Esophagus muscularis mucosa (tissue), 3 donors: ENCODE measurements around the gene IQCM.

Source experiments
- CTCF ChIP-seq, 3 experiments: fragments of 200-600 bp in 2 of 3; fragments of 450-650 bp in 1 of 3; sonication (generic) in 2 of 3; IDR thresholded peaks; one replicate each; pipeline ENCODE4 v1.5.1; 2017 to 2019; ENCODE audit warnings: antibody characterized with exemption in 3 of 3, mild to moderate bottlenecking in 2 of 3, moderate library complexity in 1 of 3
- POLR2A ChIP-seq: fragments of 450-650 bp; IDR thresholded peaks from one replicate; pipeline ENCODE4 v1.6.1; 2017; ENCODE audit warnings: antibody characterized with exemption, moderate library complexity, mild to moderate bottlenecking, low read depth
- POLR2AphosphoS5 ChIP-seq, 2 donors: sonication (generic); formaldehyde crosslinking; IDR thresholded peaks; one replicate each; pipeline ENCODE4 v1.6.1; 2017; ENCODE audit warnings: antibody characterized with exemption in 2 of 2

- no peak for TF ChIP-seq CTCF (IDR thresholded peaks at IDR 0.05)
- no peak for TF ChIP-seq POLR2AphosphoS5 (IDR thresholded peaks at IDR 0.05)
- no peak for TF ChIP-seq POLR2A
These were observed 69.4 kb downstream of the IQCM start for GRCh38 chr4:149746276-149746675.
